HFFc6 (cell line): ENCODE measurements around the gene SULT2B1. TPM values are rescaled to one million over a fixed set of nuclear protein-coding genes. Genes with fewer than 3 reads are reported as not detected.

ENCODE experiments used
- DNase-seq: peaks from one replicate; pipeline ENCODE4 v3.0.0-alpha.2; 2018
- H3K27ac Mint-ChIP-seq: 2 replicates; pipeline ENCODE4 v1.8.0; 2020; ENCODE audit warnings: mild to moderate bottlenecking, mixed read lengths
- H3K27me3 Mint-ChIP-seq: 2 replicates; pipeline ENCODE4 v1.8.0; 2021; ENCODE audit warnings: mild to moderate bottlenecking, moderate library complexity, mixed read lengths; ENCODE audit not compliant: insufficient read depth
- H3K36me3 Mint-ChIP-seq: 2 replicates; pipeline ENCODE4 v1.8.0; 2021; ENCODE audit warnings: low read depth, mixed read lengths
- H3K4me1 Mint-ChIP-seq: 2 replicates; pipeline ENCODE4 v1.8.0; 2020; ENCODE audit warnings: low read depth, mixed read lengths
- H3K4me3 Mint-ChIP-seq: 2 replicates; pipeline ENCODE4 v1.8.0; 2020; ENCODE audit warnings: mild to moderate bottlenecking, moderate library complexity, mixed read lengths
- H3K9me3 Mint-ChIP-seq: 2 replicates; pipeline ENCODE4 v1.8.0; 2020; ENCODE audit warnings: mild to moderate bottlenecking, mixed read lengths
- total RNA-seq, 6 experiments: library from RNA; stranded (reverse); fragmentation: NEBNext Ultra II Directional; extraction: Animal tissue kit (Norgen Biotek cat#: 25700); gene quantifications; 2 replicates in 1 of 6; 3 replicates in 5 of 6; pipeline ENCODE4 v1.2.3, GENCODE V29; 2021
- TF ChIP-seq, protein P1 (sequence below): fragments of 200-600 bp; sonication (generic); IDR thresholded peaks from 2 replicates; pipeline ENCODE4 v1.5.0; 2021; ENCODE audit warnings: antibody characterized with exemption, mild to moderate bottlenecking

The SULT2B1 gene
- total RNA-seq, 6 experiments from 2014 or later, result 0.33 TPM; not detected in 5

DNA sequence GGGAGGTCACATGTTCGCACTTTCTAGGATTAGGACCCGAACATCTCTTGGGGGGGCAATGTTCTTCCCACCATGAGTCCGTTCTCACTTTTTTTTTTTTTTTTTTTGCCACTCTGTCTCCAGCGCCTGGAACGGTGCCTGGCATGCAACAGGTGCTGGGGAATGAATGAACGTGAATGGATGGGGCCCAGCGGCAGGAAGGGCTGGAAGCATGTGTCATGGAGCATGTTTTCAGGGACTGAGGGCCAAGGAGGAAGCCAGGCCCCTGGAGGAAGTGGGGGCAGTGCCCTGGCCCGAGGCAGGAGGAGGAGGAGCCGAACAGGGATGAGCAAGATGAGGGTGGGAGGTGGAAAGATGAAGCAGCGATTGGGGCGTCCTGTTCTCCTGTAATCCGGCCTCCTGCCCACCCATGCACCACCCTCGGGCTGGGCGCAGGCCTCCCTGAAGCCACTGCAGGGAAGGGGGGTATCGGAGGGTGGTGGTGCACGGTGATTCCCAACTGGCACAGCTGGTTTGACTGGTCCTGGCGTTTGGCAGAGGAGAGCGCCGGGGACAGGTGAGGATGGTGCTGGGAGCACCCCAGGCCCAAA, 8.8 kb upstream of the SULT2B1 start:
- peak overlapping the region; percentile 42; the same call in 1 of the 2 replicates for H3K27ac Mint-ChIP-seq
- DNase-seq, result peak; percentile 45
- TF ChIP-seq, protein P1, sequence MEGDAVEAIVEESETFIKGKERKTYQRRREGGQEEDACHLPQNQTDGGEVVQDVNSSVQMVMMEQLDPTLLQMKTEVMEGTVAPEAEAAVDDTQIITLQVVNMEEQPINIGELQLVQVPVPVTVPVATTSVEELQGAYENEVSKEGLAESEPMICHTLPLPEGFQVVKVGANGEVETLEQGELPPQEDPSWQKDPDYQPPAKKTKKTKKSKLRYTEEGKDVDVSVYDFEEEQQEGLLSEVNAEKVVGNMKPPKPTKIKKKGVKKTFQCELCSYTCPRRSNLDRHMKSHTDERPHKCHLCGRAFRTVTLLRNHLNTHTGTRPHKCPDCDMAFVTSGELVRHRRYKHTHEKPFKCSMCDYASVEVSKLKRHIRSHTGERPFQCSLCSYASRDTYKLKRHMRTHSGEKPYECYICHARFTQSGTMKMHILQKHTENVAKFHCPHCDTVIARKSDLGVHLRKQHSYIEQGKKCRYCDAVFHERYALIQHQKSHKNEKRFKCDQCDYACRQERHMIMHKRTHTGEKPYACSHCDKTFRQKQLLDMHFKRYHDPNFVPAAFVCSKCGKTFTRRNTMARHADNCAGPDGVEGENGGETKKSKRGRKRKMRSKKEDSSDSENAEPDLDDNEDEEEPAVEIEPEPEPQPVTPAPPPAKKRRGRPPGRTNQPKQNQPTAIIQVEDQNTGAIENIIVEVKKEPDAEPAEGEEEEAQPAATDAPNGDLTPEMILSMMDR, result no peak

GRCh38 chr19:48544856-48545750, 6.9 kb upstream of the SULT2B1 start:
- Mint-ChIP-seq H3K4me3 (no peak overlapping the region), H3K27ac (no peak overlapping the region), H3K36me3 (no peaks in the 10 kb centered on the region), H3K4me1 (peaks cover 11% of the 10 kb centered on the region), H3K9me3 (no peaks in the 10 kb centered on the region), H3K27me3 (peaks cover 2% of the 10 kb centered on the region)
- DNase-seq, result no peak
- TF ChIP-seq, protein P1, result no peak

More for the DNA sequence above, 8.8 kb upstream of the SULT2B1 start:
- Mint-ChIP-seq H3K9me3 (no peaks in the 10 kb centered on the region), H3K4me3 (peak overlapping the region; percentile 22; the same call in 1 of the 2 replicates), H3K36me3 (no peaks in the 10 kb centered on the region), H3K4me1 (peaks cover 19% of the 10 kb centered on the region), H3K27me3 (peaks cover 2% of the 10 kb centered on the region)

DNA sequence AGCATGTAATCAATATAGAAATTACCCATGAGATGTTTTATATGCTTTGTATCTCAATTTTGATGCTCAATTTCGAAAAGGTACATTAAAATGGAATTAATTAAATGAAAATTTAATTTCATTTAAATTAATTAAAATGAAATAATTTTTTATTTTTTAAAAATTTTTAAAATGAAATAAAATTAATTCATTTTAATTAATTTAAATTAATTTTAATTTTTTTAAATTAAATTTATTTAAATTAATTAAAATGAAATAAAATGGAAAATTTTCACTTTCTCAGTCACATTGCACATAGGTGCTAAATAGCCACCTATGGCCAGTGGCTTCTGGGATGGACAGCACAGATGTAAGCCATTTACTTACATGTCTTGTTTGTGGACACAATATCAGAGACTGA, 4.2 kb upstream of the SULT2B1 start:
- H3K9me3 Mint-ChIP-seq, result no peaks in the 10 kb centered on the region
- TF ChIP-seq, protein P1, result no peak
- H3K36me3 Mint-ChIP-seq, result no peaks in the 10 kb centered on the region
- DNase-seq, result no peak
- peaks cover 11% of the 10 kb centered on the region for H3K4me1 Mint-ChIP-seq
- peaks cover 7% of the 10 kb centered on the region for H3K27me3 Mint-ChIP-seq
- H3K4me3 Mint-ChIP-seq, result no peak overlapping the region
- H3K27ac Mint-ChIP-seq, result no peak overlapping the region

DNA sequence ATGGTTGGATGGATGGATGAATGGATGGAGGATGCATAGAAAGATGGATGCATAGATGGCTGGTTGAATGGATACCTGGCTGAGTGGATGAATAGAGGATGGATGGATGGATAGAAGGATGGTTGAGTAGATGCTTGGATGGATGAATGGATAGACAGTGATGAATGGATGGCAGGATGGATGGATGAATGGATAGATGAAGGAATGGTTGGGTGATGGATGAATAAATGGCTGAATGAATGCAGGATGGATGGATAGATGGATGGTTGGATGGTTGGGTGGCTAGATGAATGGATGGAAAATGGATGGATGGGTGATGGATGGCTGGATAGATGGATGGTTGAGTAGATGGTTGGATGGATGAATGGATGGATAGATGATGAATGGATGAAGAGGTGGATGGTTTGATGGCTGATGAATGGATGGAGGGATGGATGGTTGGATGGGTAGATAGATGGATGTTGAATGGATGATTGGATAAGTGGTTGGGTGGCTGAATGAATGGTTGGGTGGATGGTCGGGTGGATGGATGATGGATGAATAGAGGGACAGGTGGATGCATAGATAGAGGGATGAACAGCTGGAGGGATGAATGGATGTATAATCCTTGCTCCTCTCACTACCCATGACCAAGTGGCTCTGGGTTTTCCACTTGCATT, 3.6 kb upstream of the SULT2B1 start:
- H3K36me3 Mint-ChIP-seq, result no peaks in the 10 kb centered on the region

GRCh38 chr19:48549380-48549779, 2.6 kb upstream of the SULT2B1 start:
- Mint-ChIP-seq H3K4me3 (no peak overlapping the region), H3K4me1 (peaks cover 16% of the 10 kb centered on the region), H3K27ac (no peak overlapping the region), H3K9me3 (no peaks in the 10 kb centered on the region), H3K27me3 (peaks cover 7% of the 10 kb centered on the region), H3K36me3 (no peaks in the 10 kb centered on the region)
- DNase-seq, result no peak
- TF ChIP-seq, protein P1, result no peak

More for the DNA sequence above, 3.6 kb upstream of the SULT2B1 start:
- Mint-ChIP-seq H3K4me3 (no peak overlapping the region), H3K9me3 (no peaks in the 10 kb centered on the region), H3K27ac (no peak overlapping the region), H3K4me1 (peaks cover 9% of the 10 kb centered on the region), H3K27me3 (peaks cover 7% of the 10 kb centered on the region)
- TF ChIP-seq, protein P1, result no peak
- no peak for DNase-seq
